Measurements from ENCODE around the gene GRK4. TPM values are rescaled to one million over a fixed set of nuclear protein-coding genes. Genes with fewer than 3 reads are reported as not detected.
"Not testable (repeated sequence)": the region's sequence is repeated elsewhere in the genome, so short reads cannot be mapped to it uniquely, and the experiment has no call there.

GRK4 gene
- total RNA-seq, 2 experiments from 2014 or later = 4.9 to 5.3 TPM

DNA sequence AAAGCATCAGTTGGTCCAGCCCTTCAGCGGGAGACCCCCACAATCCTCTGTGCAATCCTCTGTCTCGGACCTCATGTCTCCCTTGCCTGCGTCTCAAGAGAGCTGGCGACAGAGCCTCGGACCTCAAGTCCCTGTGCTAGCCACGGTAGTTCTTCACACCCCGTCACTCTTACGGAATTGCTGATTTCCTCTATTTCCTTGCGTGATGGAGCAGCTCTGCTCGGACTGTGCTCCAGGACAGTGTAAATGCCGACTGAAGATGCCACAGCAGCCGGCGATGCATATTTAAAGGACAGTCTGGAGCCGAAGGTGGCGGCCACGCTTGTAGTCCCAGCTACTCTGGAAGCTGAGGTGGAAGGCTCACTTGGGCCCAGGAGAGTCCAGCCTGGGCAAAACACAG lies 1.9 kb downstream of the GRK4 start:
- ChIA-PET CTCF (interaction anchor here (0.8 to 2.7 kb wide), 2 partner anchors 10 to 13 kb away, joined by 4 to 9 read pairs; no protein-coding TSS in a partner anchor), POLR2A (no interaction called here)

DNA sequence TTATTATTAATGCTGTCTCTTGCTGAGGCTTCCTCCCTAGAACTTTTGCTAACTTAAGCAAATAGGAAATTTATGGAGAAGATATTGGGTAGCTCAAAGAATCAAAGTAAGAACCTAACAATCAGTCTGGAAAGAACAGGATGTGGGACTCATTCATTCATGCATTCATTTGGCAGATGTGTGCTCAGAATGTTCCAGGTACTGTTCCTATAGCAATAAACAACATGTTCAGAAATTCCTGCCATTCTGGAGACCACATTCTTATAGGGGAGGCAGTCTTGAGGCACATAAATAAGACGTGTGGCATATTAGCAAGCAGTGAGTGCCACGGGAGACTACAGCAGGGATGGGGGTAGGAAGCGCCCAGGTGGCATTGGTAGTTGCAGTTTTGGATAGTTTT lies 5.0 kb downstream of the GRK4 start:
- POLR2A ChIA-PET = no interaction called here
- CTCF ChIA-PET = interaction anchor here (1.2 kb wide), 1 partner anchor 69 kb away, joined by 3 read pairs; no protein-coding TSS in a partner anchor

DNA sequence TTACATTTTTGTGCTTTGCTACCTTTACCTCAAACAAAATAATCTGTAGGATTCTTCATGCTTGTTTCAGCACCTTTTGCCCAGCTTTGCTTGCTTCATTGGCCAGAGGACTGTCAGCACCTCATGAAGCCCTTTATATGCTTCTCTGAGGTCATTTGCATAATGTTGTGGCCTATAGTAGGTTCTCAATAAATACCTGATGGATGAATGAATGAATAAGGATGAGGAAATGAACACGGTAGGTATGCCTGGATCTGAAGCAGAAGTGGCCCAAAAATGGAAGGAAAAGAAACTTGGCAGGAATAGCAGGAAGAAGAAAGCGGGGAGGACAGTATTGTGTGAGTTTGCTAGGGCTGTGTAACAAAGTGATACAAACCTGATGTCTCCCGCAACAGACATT lies 7.9 kb downstream of the GRK4 start:
- ChIA-PET CTCF (no interaction called here), POLR2A (no interaction called here)

DNA sequence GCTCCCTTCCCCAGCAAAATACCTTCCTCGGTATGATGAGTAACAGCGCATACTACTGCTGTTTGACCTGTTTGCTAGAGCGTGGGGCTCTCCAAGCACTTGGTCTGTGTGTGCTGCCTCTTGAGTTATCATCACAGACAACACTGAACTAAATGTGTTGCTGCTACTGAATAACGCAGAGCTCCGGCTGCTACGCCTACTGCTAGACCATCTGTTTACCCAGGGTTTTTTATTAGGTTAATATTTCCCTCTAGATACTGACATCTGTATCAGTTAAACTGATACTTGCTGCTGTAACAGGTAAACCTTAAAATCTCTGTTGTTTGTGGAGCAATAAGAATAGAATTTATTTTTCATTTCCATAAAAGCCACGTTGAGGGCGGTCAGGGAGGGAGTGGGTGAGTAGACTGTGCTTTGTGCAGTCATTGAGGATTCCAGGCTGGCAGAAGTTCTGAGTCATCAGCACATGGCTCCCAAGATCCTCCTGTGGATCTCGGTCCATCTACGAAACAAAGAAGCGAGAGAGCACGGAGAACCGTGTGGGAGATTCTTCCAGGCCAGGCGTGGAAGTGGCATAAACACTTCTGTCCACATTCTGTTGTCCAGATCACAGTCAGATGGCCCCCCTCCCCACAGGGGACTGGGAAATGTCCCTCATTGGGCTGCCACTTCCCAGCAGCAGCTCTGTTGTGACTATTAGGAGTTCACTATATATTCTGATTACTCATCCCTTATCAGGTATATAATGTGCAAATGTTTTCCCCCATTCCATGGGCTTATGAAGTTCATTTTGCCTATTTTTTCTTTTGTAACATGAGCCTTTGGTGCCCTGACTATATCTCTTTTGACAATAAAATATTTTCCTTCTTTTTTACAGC lies 14.1 kb downstream of the GRK4 start:
- ChIA-PET CTCF (interaction anchor here (0.6 to 3.5 kb wide), 12 partner anchors 14 to 64 kb away, joined by 3 to 28 read pairs (median 4); partner anchors contain the start of genes GRK4 and NOP14), POLR2A (interaction anchor here (1.0 to 1.4 kb wide), 2 partner anchors 14 to 41 kb away, joined by 3 read pairs; partner anchors contain the start of genes GRK4 and NOP14)

DNA sequence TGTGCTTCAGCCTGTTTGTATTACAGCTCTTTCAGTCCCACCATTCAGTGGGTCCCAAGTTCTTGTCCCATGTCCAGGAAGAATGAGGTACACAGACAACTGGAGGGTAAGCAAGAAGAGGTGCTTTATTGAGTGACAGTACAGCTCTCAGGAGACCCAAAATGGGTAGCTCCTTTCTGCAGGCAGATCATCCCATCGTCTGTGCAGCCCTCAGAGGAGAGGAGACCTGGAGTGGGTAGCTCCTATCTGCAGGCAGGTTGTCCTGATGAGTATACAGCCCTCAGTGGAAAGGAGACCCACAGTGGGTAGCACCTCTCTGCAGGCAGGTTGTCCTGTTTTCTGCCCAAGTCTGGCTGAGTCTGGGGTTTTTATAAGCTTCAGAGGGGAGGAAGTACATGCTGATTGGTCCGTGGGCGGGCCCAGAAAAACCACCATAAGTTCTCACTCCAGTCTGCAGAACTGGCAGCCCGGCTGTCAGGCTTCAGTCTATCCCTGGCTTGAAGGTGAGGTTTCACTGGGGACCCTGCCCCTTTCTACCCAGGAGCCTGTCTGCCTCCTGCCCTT lies 18.0 kb downstream of the GRK4 start:
- POLR2A ChIA-PET = no interaction called here
- CTCF ChIA-PET = interaction anchor here (1.2 kb wide), 1 partner anchor 61 kb away, joined by 3 read pairs; no protein-coding TSS in a partner anchor

DNA sequence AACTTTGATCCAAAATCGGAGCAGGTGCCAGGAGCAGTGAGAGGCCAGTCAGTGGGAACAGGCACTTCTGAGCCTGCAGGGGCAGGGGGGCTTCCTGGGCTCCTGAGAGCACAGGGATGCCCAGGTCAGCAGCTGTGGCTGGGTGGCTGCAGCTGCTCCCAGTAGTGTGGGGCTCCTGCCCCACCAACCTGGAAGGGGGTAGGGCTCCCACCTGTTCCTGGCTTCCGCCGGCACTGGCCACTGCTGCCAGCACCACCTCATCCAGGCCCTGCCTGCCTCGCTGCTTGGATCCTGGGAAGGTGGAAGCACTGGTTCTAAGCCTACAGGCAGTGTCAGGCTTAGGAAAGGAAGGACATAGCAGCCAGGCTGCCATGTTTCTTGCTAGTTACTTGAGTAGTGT lies 18.6 kb downstream of the GRK4 start:
- POLR2A ChIA-PET = no interaction called here
- CTCF ChIA-PET = interaction anchor here (1.2 kb wide), 1 partner anchor 60 kb away, joined by 3 read pairs; no protein-coding TSS in a partner anchor

DNA sequence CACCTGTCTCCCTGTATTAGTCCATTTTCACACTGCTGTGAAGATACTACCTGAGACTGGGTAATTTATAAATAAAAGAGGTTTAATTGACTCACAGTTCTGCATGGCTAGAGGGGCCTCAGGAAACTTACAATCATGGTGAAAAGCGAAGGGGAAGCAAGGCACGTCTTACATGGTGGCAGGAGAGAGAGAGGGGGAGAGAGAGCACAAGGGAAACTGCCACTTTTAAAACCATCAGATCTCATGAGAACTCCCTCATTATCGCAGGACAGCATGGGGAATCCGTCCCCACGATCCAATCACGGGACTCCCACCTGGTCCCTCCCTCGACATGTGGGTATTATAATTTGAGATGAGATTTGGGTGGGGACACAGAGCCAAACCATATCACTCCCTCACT lies 20.3 kb downstream of the GRK4 start:
- POLR2A ChIA-PET, CTCF ChIA-PET: not testable (repeated sequence)

DNA sequence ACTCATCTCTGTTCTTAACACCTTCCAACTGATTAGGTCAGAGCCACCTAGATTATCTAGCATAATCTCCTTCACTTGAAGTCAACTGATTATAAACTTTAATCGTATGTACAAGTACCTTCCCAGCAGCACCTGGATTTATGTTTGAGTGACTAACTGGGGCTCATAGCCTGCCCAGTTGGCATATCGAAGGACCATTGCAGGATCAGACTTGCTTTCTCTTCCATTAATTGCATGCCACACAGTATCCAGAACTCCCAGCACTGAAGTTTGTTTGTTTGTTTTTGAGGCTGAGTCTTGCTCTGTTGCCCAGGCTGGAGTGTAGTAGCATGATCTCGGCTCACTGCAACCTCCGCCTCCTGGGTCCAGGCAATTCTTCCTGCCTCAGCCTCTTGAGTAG lies 27.9 kb downstream of the GRK4 start:
- POLR2A ChIA-PET = interaction anchor here (0.6 kb wide), 1 partner anchor 21 kb away, joined by 3 read pairs; no protein-coding TSS in a partner anchor
- CTCF ChIA-PET = interaction anchor here (1.3 kb wide), 1 partner anchor 32 kb away, joined by 3 read pairs; no protein-coding TSS in a partner anchor

DNA sequence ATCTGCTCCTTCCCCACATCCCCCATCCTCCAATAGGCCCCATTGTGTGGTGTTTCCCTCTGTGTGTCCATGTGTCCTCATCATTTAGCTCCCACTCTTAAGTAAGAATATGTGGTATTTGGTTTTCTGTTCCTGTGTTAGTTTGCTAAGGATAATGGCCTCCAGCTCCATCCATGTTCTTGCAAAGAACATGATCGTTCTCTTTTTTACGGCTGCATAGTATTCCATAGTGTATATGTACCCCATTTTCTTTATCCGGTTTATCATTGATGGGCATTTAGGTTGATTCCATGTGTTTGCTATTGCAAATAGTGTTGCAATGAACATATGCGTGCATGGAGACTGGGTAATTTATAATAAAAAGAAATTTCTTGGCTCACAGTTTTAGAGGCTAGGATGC lies 31.5 kb downstream of the GRK4 start:
- POLR2A ChIA-PET = no interaction called here

DNA sequence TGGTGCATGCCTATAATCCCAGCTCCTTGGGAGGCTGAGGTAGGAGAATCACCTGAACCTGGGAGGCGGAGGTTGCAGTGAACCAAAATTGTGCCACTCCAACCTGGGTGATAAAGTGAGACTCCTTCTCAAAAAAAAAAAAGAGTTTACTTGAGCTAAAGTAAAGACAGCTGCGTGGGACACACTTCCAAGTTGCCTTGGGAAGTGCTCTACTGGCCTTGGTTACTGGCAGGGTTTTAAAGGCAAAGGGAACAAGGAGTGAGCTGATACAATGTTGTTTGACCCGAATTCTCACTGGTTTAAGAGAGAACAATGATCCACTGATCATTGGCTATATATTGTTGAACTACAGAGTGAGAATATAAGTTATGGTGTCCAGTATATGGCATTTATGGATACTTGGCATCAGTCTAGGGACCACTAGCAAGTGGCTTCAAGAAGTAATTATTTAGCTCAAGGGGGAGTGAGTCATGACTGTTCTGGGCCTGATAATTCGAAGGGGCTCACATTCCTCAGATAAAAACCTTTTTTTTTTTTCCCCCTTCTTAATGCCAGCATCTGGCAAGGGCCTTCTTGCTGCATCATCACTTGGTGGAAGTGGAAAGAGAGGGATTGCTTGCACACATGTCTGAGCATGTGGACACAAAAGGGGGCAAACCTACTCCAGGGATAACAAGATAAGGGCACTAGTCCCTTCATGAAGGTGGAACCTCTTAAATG lies 32.3 kb downstream of the GRK4 start:
- CTCF ChIA-PET = interaction anchor here (0.7 kb wide), 1 partner anchor 311 kb away, joined by 4 read pairs; no protein-coding TSS in a partner anchor

More for the DNA sequence above, 31.5 kb downstream of the GRK4 start:
- CTCF ChIA-PET = no interaction called here

DNA sequence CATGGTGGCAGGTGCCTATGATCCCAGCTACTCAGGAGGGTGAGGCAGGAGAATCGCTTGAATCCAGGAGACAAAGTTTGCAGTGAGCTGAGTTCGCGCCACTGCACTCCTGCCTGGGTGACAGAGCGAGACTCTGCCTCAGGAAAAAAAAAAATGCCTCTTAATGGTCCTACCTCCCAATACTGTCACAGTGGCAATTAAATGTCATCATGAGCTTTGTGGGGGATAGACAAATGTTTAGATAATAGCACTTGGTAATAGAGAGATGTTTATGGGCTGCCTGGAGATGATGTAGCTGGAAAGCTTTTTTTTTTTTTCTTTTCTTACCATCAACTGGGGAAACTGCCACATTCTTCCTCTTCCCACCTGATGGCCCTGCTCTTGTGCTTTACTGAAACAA lies 33.0 kb downstream of the GRK4 start:
- ChIA-PET CTCF (no interaction called here), POLR2A (no interaction called here)

More for the DNA sequence above, 32.3 kb downstream of the GRK4 start:
- POLR2A ChIA-PET = no interaction called here

DNA sequence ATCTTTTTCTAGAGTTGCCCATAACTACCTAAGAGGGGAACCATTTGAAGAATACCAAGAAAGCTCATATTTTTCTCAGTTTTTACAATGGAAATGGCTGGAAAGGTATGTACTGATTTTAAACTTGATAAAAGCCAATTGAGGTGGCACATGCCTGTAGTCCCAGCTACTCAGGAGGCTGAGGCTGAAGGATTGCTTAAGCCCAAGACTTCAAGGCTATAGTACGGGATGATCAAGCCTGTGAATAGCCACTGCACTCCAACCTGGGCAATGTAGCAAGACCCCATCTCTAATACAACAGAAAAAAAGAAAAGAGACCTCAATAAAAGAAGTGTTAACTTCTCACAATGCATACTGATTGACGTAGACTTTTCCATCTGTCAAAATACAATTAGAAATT lies 44.4 kb downstream of the GRK4 start:
- ChIA-PET CTCF (interaction anchor here (1.4 kb wide), 2 partner anchors 10 to 29 kb away, joined by 3 read pairs; no protein-coding TSS in a partner anchor), POLR2A (no interaction called here)

DNA sequence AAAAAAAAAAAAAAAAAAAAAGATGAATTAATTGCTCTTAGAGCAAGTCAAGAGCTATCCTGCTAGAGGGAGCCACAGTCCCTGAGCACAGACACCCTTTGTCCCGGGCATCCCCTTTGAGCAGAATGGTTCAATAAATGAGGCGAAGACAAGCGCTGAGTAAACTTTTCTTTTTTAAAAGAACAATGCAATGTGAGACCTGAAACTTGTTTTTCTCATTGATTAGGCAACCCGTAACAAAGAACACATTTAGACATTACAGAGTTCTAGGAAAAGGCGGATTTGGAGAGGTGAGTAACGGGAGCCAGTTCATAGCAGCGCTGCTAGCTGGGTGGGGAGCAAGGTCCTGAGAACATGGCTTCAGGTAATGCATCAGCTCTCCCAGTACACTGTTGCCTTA lies 46.1 kb downstream of the GRK4 start:
- ChIA-PET CTCF (interaction anchor here (0.7 to 1.6 kb wide), 8 partner anchors 19 to 64 kb away, joined by 3 to 9 read pairs (median 4); no protein-coding TSS in a partner anchor), POLR2A (no interaction called here)

DNA sequence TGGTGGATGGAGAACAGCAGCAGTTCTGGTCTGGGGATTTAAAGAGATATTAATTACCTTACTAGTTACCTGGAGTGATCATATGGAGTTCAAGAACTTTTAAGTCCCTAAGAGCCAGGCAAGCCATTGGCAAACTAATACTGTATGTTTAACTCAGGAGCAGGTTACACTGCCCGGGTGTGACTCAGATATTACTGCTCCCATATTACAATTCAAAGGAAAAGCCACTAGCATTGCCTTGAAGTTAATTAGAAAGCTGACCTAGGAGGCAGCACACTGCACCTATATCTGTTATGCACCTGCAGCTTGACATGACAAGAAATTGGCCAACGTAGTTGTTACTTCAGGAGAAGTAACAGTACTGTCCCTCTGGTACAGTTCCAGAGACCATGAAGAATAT lies 47.2 kb downstream of the GRK4 start:
- POLR2A ChIA-PET = no interaction called here
- CTCF ChIA-PET = interaction anchor here (0.7 kb wide), 1 partner anchor 1128 kb away, joined by 3 read pairs; no protein-coding TSS in a partner anchor

DNA sequence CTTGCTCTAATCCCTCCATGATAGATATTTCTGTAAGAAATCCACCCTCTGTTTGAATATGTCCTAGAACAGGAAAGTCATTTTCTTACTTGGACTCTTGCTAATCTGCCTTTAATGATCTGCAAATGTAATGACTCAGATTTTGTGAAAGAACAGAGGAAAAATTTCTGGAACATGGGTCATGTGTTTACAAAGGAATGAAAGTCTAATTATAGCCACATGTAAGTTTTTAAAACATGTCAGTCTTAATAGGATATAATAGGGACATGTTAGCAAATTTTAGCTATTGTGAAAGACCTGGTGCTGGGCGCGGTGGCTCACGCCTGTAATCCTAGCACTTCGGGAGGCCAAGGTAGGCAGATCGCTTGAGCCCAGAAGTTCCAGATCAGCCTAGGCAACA lies 47.6 kb downstream of the GRK4 start:
- ChIA-PET CTCF (no interaction called here), POLR2A (no interaction called here)

DNA sequence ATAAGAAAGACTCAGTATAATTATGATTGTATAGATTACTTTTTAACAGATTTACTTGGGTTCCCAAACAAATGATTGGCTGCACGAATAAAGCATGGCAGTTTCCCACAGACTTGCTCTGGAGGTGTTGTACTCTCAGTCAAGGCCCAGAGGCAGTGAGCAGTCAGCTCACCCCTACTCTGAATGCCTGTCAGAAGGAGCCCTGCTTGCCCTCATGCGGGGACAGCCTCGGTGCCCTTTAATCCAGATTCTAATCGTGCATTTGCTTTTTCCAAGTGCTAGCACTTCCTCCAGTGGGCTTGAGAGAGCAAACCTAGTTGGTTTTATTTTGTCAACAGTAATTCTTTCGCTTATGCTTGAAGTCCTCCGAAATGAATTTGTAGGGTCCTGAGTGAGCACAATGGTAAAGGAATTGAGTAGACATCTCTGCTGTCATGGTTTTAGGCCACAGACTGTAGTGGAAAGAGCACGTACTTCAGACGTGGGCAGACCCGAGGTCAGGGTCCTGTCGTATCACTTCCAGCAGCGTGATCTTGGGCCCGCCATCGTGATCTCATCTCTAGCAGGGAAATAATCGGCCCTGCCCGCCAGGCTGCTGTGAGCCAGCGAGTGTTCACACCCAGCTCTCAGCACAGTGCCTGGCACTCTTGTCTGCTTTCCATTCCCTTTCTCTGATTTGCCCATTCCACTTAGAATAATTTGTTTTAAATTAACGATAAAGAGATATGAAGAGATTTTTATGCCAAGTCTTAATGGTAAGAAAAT lies 48.3 kb downstream of the GRK4 start:
- ChIA-PET CTCF (interaction anchor here (0.5 kb wide), 1 partner anchor 119 kb away, joined by 4 read pairs; no protein-coding TSS in a partner anchor), POLR2A (no interaction called here)

DNA sequence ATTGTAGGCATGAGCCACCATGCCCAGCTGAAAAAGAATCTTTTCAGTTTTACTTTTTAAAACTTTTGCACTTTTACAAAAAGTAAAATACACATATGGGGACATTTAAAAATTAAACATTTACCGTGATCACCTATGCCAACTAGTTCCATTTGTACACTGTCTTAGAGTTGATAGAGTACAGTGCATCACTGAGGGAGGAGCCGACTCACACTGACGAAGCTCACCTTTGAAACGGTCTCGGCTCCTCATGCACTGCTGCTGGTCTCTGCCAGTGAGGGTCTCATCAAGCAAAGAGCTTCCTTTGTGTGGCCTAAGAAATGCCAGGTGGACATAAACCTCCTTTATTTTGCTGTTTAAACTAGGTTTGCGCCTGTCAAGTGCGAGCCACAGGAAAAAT lies 50.0 kb downstream of the GRK4 start:
- ChIA-PET POLR2A (no interaction called here), CTCF (interaction anchor here (0.7 to 2.1 kb wide), 3 partner anchors 28 to 214 kb away, joined by 3 to 7 read pairs (median 4); no protein-coding TSS in a partner anchor)

DNA sequence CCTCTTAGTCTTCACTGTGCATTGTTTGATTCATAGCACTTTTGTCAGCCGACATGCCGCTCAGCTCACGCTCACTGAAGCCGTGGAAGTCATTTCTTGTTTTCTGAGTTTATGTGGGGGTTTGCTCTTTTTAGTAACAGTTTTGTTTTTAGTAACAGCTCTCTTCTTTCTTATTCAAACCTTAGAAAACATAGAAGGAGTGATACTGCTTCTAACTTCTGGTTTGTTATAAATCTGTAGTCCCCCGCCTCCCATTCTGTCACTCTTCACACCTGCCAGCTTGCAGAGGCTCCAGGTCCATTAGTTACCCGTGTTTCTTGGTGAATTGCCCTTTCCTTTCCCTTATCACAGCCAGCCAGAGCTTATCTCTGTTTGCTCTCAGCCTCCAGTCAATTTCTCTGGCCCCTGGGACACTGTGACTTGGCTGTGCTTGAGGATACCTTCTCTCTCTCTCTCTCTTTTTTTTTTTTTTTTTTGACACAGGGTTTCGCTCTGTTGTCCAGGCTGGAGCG lies 50.5 kb downstream of the GRK4 start:
- ChIA-PET POLR2A (interaction anchor here (0.5 kb wide), 1 partner anchor 24 kb away, joined by 4 read pairs; no protein-coding TSS in a partner anchor), CTCF (interaction anchor here (0.7 to 2.1 kb wide), 5 partner anchors 24 to 216 kb away, joined by 3 to 7 read pairs (median 5); no protein-coding TSS in a partner anchor)

Measured in activated CD8-positive, alpha-beta memory T cell treated with anti-CD3 and anti-CD28 coated beads for 36 hours (primary cell).